ENCODE data around the gene IGFBP2.

IGFBP2 gene

DNA sequence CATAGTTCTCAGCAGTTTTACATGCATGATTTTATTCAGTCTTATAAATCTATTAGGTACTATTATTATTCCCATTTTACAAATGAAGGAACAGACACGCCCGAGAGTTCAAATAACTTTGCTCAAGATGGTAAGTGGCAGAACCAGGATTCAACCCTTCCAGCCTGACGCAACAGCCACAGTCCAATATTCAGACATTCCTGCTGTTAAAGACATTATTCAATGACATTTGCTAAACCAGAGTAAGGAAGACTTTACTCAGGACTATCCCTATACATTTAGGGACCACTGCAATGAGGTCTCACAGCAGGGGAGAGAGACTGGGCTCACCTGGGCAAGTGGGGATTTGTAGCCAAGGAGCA is 29.4 kb upstream of the IGFBP2 start:
- H3K27ac Mint-ChIP-seq: no peak overlapping the region
- H3K36me3 Mint-ChIP-seq: no peaks in the 10 kb centered on the region
- peaks cover 7% of the 10 kb centered on the region for H3K27me3 Mint-ChIP-seq
- H3K4me3 Mint-ChIP-seq: no peak overlapping the region
- peaks cover 9% of the 10 kb centered on the region for H3K4me1 Mint-ChIP-seq
- no peaks in the 10 kb centered on the region for H3K9me3 Mint-ChIP-seq

- Mint-ChIP-seq H3K4me3 (no peak overlapping the region), H3K27ac (no peak overlapping the region), H3K36me3 (no peaks in the 10 kb centered on the region), H3K9me3 (no peaks in the 10 kb centered on the region), H3K4me1 (peaks cover 9% of the 10 kb centered on the region), H3K27me3 (peaks cover 3% of the 10 kb centered on the region)
These were observed 28.8 kb upstream of the IGFBP2 start for GRCh38 chr2:216604458-216604857.

GRCh38 chr2:216606551-216607276 is 26.5 kb upstream of the IGFBP2 start:
- no peaks in the 10 kb centered on the region for H3K9me3 Mint-ChIP-seq
- peaks cover 9% of the 10 kb centered on the region for H3K4me1 Mint-ChIP-seq
- H3K27me3 Mint-ChIP-seq: peaks cover 3% of the 10 kb centered on the region
- no peak overlapping the region for H3K27ac Mint-ChIP-seq
- no peaks in the 10 kb centered on the region for H3K36me3 Mint-ChIP-seq
- H3K4me3 Mint-ChIP-seq: peak overlapping the region; percentile 19

GRCh38 chr2:216607277-216607560 is 26.0 kb upstream of the IGFBP2 start:
- H3K36me3 Mint-ChIP-seq: no peaks in the 10 kb centered on the region
- H3K27me3 Mint-ChIP-seq: peaks cover 3% of the 10 kb centered on the region
- H3K4me1 Mint-ChIP-seq: peaks cover 9% of the 10 kb centered on the region
- H3K9me3 Mint-ChIP-seq: no peaks in the 10 kb centered on the region
- no peak overlapping the region for H3K4me3 Mint-ChIP-seq
- H3K27ac Mint-ChIP-seq: no peak overlapping the region

DNA sequence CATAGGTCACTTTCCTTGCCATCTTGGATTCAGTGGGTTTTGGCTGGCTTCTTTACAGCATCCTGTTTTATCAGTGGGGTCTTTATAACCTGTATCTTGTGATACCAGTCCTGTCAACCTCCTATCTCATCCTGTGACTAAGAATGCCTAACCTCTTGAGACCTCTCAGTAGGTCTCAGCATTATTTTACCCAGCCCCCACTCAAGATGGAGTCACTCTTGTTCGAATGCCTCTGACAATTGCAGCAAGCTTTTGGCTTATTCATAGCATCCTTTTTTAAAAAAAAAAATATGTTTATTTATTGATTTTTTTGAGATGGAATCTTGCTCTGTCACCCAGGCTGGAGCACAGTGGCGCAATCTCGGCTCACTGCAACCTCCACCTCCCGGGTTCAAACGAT is 24.7 kb upstream of the IGFBP2 start:
- H3K4me3 Mint-ChIP-seq: no peak overlapping the region
- H3K4me1 Mint-ChIP-seq: peaks cover 9% of the 10 kb centered on the region
- H3K27me3 Mint-ChIP-seq: peaks cover 6% of the 10 kb centered on the region
- no peaks in the 10 kb centered on the region for H3K36me3 Mint-ChIP-seq
- no peak overlapping the region for H3K27ac Mint-ChIP-seq
- H3K9me3 Mint-ChIP-seq: no peaks in the 10 kb centered on the region

- no peaks in the 10 kb centered on the region for H3K4me1 Mint-ChIP-seq
- H3K36me3 Mint-ChIP-seq: no peaks in the 10 kb centered on the region
- H3K9me3 Mint-ChIP-seq: no peaks in the 10 kb centered on the region
- H3K4me3 Mint-ChIP-seq: no peak overlapping the region
- no peak overlapping the region for H3K27ac Mint-ChIP-seq
- H3K27me3 Mint-ChIP-seq: peaks cover 6% of the 10 kb centered on the region
These were observed 17.7 kb upstream of the IGFBP2 start for GRCh38 chr2:216615298-216616082.

- Mint-ChIP-seq H3K27me3 (peaks cover 6% of the 10 kb centered on the region), H3K27ac (no peak overlapping the region), H3K36me3 (no peaks in the 10 kb centered on the region), H3K4me1 (no peaks in the 10 kb centered on the region), H3K9me3 (no peaks in the 10 kb centered on the region), H3K4me3 (no peak overlapping the region)
These were observed 17.0 kb upstream of the IGFBP2 start for GRCh38 chr2:216616083-216616678.

DNA sequence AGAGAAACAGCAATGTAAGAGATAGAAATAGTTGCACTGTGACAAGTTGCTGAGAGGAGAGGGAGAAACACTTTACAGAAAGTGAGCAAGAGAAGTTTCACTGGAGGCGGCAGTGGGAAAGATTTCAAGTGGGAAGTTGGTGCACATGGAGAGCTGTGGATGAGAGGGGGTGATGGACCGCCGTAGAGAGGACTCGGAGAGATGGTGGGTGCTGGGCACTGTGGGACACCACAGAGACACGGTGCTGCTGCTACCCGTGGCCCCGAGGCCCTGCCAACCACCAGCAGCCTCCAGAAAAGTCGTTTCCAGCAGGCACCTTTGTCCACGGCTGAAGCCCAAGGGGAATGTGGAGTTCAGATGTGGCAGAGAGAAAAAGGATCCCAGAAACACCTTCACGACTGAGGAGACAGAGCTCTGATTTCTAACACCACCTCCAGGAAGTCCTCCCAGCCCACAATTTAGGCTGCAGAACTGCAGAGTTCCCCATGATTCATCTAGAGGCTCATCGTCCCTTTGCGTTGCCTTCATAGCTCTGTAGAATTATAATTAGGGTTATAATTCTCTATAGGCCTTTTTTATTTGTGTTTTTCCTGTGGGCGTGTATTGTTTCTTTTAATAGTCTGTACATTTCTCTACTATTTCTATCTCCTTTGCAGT is 15.9 kb upstream of the IGFBP2 start:
- Mint-ChIP-seq H3K4me1 (no peaks in the 10 kb centered on the region), H3K27ac (no peak overlapping the region), H3K36me3 (no peaks in the 10 kb centered on the region), H3K27me3 (peaks cover 6% of the 10 kb centered on the region), H3K4me3 (no peak overlapping the region), H3K9me3 (no peaks in the 10 kb centered on the region)

DNA sequence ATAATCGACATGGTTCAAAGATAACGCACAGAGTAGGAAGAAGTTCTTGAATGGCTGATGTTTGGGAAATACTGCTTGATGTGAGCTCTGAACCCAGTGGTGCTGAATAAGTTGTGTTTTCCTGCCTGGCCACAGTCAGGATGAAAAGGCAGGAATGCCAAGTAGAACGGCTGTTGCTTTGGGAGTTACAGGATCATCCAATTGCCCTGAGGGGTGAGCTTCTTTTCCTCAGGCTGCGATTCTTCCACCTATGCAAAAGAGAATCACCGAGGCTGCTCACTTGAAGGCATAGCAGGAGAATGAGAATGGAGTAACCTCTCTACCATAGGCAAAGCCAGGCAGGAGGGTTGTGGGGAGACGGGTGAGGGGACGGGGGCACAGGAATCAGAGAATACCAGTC is 14.4 kb upstream of the IGFBP2 start:
- Mint-ChIP-seq H3K36me3 (no peaks in the 10 kb centered on the region), H3K27ac (no peak overlapping the region), H3K4me1 (no peaks in the 10 kb centered on the region), H3K9me3 (no peaks in the 10 kb centered on the region), H3K27me3 (no peaks in the 10 kb centered on the region), H3K4me3 (no peak overlapping the region)

DNA sequence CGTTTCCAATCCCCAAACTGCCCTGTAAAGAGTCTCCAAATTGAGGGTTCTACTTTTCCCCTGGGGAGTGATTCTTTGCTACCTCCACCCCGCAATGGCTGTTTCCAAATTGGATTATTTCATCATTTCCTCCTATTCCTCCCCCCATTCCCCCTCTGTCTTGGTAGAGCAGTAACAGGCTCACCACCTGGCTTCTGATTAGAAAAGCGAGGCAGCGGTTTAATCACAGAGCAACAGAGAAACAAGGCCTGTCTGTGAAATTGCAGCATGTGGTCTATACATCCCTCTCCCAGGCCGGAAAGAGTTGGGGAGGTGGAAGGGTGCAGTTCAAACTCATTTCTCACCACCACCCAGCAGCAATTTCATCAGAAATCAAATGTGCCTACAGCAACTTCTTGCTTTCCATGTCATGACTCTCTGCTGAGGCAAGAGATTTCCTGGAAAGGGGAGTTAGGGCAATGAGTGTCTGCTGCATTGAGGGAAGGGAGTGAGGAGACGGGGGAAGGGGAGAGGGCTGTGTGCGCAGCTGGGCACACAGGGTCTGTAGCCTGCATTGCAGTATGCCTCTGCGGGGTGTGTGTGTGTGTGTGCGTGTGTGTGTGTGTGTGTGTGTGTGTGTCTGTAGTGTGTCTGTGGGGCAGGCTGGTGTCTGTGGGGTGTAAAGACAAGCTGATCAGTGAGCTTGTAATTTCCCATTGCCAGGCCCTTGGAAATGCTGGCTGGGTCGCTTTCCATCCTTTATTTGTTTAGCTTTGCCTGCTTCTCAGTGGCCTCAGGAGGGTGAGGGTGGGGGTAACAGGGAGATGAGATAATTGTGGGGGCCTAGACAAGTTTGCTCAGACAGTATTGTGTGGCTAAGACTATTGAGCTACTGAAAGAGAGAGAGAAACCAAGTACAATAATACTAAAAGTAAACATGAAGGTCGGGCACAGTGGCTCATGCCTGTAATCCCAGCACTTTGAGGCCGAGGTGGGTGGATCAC is 13.5 kb upstream of the IGFBP2 start:
- Mint-ChIP-seq H3K4me1 (no peaks in the 10 kb centered on the region), H3K36me3 (no peaks in the 10 kb centered on the region), H3K27me3 (no peaks in the 10 kb centered on the region), H3K9me3 (no peaks in the 10 kb centered on the region), H3K4me3 (no peak overlapping the region), H3K27ac (no peak overlapping the region)

- Mint-ChIP-seq H3K36me3 (no peaks in the 10 kb centered on the region), H3K27ac (no peak overlapping the region), H3K27me3 (no peaks in the 10 kb centered on the region), H3K9me3 (no peaks in the 10 kb centered on the region), H3K4me3 (no peak overlapping the region), H3K4me1 (no peaks in the 10 kb centered on the region)
These were observed 12.4 kb upstream of the IGFBP2 start for GRCh38 chr2:216620786-216621185.

DNA sequence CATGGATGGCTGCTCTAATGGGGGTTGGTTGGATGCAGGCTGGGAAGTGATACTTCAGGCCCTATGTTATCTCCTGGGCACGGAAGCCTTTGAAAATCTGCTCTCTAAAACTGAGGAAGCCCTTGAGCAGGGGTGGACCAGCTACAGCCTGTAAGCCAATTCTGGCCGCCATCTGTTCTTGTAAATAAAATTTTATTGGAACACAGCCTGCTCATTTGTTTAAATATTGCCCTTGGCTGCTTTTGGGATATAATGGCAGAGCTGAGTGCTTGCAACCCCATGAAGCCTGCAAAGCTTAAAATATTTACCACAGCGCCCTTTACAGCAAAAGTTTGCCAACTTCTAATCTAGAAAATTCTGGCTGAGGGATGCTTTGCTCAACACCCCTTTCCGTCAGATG is 11.9 kb upstream of the IGFBP2 start:
- Mint-ChIP-seq H3K36me3 (no peaks in the 10 kb centered on the region), H3K4me1 (no peaks in the 10 kb centered on the region), H3K4me3 (no peak overlapping the region), H3K27me3 (no peaks in the 10 kb centered on the region), H3K27ac (no peak overlapping the region), H3K9me3 (no peaks in the 10 kb centered on the region)

DNA sequence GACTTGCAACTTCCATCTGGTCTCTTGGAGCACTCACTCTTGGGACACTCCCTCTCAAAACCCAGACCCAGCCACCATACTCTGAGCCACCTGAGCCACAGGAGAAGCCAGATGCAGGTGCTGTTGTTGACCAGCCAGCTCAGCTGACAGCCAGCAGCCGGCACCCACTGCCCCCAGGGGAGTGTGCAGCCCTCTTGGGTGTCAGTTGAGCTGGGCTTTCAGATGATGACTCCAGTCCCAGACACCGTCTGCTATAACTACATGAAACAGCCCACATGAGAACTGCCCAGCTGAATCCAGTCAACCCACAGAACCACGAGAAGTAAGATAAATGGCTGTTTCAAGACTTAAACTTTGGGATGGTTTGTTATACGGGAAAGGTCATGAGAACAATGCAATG is 10.7 kb upstream of the IGFBP2 start:
- Mint-ChIP-seq H3K36me3 (no peaks in the 10 kb centered on the region), H3K27me3 (no peaks in the 10 kb centered on the region), H3K27ac (no peak overlapping the region), H3K9me3 (no peaks in the 10 kb centered on the region), H3K4me1 (no peaks in the 10 kb centered on the region), H3K4me3 (no peak overlapping the region)

DNA sequence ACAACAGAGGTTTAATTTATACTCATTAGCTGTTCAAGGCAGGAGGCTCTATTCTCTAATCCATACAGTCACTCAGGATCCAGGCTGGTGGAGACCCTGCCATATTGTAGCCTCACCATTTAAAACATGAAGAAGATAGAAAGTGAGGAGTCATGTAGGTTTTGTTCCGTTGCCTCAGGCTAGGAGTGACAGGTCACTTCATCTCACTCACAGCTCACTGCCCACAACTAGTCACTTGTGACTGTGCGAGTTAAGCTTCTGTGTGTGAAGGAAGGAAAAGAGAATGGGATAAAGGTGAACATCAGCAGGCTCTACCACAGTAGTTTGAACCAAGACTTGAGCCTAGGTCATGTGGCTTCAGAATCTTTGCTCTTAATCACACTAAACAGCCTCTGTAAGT is 9.0 kb upstream of the IGFBP2 start:
- H3K4me3 Mint-ChIP-seq: no peak overlapping the region
- no peak overlapping the region for H3K27ac Mint-ChIP-seq
- H3K9me3 Mint-ChIP-seq: no peaks in the 10 kb centered on the region
- no peaks in the 10 kb centered on the region for H3K36me3 Mint-ChIP-seq
- H3K27me3 Mint-ChIP-seq: no peaks in the 10 kb centered on the region
- H3K4me1 Mint-ChIP-seq: no peaks in the 10 kb centered on the region

DNA sequence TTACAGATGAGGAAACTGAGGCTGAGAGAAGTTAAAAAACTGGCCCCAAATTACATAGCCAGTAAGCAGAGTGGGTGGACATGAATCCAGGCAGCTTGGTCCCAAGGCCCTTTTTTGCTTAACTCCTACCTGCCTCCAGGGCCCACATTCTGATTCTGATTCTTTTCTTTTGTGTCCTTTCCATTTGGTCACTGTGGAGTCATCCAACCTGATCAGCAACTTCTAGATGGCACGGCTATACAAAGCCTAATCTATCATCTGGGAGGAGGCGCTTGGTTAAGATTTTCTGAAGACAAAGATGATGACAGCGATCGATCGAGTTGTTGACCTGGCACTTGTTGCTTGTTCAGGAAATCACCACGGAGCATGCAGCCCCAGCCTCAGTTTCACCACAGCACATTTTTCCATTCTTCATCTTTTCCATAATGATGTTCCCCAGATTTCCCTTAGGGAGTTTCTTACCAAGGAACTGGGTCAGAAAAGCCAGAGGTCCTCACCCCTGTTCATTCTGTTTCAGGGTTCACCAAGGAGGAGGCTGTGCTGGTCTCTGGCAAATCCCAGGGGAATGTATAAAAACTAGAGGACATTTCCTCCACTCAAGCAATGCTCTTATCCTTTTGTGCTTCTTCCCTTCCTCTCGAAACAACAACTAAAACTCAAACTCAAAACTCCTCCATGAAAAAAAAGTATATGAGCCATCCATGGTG is 6.9 kb upstream of the IGFBP2 start:
- H3K9me3 Mint-ChIP-seq: no peaks in the 10 kb centered on the region
- H3K27ac Mint-ChIP-seq: no peak overlapping the region
- no peaks in the 10 kb centered on the region for H3K4me1 Mint-ChIP-seq
- H3K4me3 Mint-ChIP-seq: no peak overlapping the region
- peaks cover under 1% of the 10 kb centered on the region for H3K27me3 Mint-ChIP-seq
- H3K36me3 Mint-ChIP-seq: no peaks in the 10 kb centered on the region

All from activated naive CD4-positive, alpha-beta T cell treated with anti-CD3 and anti-CD28 coated beads, Interleukin-2, amount 50 U/mL, for 24 hours (primary cell).